HG03135 (cell line): ENCODE data around the gene PGPEP1.
"Not testable (repeated sequence)": the region's sequence is repeated elsewhere in the genome, so short reads cannot be mapped to it uniquely, and the experiment has no call there.

Experiments used
- ATAC-seq: cut with Tn5 transposase; IDR thresholded peaks from one replicate; pipeline ENCODE4 v1.9.1; 2021; ENCODE audit warnings: mild to moderate bottlenecking, moderate library complexity; ENCODE audit not compliant: unreplicated experiment

The PGPEP1 gene

DNA sequence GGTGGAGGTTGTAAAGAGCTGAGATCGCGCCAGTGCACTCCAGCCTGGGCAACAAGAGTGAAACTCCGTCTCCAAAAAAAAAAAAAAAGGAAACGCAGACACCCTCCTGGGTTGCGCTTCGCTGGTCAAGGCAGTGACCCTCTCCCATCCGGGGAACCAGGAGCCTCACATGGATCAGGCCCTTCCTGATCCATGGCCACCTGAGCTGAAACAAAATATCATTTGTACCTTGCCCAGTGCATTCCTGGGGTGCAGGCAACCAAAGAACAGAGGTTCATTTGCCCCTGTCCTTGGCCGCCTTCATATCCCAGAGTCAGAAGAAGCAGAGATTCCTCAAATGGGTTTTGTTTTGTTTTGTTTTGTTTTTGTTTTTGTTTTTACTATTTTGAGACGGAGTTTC lies 9.5 kb upstream of the PGPEP1 start:
- no peak for ATAC-seq

DNA sequence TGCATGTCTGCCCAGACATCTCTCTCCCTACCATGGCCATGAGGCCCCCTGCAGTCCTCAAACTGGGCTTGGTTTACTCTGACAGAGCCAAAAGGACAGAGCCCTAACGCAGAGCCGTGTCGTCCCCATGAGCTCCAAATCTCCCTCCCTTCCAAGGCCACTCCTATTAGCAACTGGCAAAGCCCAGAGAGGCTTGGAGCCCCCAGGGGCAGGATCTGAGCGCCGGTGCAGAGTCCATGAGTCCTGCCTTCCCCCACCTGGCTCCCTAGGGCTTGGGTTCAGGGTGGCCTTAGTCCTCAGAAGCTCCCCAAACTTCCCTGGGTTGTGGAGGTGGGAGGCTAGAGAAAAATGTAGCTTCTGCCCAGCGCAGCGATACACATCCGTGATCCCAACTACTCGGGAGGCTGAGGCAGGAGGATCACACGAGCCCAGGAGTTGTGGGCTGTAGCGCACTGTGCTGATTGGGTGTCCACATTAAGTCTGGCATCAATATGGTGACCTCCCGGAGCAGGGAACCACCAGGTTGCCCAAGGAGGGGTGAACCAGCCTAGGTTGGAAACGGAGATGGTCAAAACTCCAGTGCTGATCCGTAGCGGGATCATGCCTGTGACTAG lies 7.4 kb upstream of the PGPEP1 start:
- ATAC-seq: no peak

DNA sequence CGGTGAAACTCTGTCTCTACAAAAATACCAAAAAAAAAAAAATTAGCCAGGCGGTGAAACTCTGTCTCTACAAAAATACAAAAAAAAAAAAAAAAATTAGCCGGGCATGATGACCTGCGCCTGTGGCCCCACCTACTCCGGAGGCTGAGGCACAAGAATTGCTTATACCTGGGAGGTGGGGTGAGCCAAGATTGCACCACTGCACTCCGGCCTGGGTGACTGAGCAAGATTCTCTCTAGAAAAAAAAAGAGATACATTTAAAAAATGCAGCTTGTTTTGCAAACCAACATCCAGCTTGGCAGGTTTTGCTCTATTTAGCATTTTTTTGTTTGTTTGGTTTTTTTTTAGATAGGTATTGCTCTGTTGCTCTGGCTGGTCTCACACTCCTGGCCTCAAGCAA lies 6.7 kb upstream of the PGPEP1 start:
- no peak for ATAC-seq

DNA sequence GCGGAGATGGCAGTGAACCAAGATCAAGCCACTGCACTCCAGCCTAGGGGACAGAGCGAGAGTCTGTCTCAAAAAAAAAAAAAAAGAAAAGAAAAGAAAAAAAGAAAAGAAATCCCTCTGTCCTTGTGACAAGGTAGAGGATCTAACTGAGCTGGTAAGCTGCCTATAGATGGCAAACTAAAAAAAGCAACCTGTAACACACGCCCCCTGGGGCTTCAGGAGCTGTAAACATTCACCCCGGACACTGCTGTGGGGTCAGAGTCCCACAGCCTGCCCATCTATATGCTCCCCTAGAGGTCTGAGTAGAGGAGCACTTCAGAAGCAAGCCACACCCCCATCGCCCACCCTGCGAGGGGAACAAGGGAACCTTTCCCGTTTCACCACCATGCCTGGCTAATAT lies 4.3 kb upstream of the PGPEP1 start:
- ATAC-seq: no peak

DNA sequence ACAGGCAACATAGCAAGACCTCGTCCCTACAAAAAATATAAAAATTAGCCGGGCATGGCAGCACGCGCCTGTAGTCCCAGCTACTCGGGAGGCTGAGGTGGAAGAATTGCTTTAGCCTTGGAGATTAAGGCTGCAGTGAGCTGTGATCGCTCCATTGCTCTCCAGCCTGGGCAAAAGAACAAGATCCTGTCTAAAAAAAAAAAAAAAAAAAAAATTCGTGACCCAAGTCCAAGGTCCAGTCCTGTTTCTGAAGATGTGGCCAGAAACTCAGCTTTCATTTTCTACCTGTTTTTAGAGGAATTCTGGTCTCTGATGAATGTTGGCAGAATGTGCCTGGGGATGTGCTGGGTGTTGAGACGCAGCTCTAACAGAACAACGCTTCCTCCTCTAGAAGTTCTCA lies 1.9 kb upstream of the PGPEP1 start:
- ATAC-seq: no peak

- no peak for ATAC-seq
Observed at GRCh38 chr19:18339723-18340122, 675 bp upstream of the PGPEP1 start.

DNA sequence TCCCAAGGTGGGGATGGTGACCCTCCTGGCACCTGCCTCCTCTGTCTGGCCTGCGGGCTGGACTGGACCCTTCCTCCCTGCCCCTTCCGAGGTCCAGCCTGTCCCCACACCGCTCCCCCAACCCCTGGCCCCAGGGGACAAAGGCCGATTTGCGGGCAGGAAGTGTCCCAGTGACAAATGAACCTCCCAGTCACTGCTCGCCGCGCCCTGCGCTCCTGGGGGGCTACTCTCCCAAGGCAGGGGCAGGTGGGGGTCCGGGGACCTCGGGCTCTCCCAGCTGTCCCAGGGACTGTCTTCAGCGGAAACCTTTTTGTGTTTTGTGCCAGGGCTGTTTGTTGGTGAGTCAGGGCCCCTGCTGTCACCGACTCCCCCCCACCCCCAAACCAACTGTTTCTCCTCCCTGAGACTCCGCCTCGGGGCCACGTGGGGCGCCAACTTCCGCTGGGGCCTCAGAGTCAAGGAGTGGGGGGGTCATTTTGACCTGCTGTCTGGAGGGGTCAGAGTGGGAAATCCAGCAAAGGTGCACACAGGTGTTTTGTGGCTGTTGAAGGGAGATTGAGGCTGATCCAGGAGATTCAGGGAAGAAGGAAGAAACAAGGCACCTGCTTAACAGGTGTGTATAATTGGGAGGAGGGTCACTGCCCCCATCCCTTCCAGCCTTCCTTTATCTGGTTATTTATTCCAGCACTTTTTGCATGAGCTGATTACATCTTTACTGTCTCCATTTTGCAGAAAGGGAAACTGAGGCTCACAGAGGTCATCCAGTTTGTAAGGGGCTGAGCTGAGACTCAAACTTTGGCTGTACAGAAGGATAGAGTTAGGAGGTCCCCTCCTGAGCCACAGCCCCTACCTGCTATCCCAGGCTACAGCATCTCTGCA lies 831 bp downstream of the PGPEP1 start:
- ATAC-seq: peak; percentile 45

DNA sequence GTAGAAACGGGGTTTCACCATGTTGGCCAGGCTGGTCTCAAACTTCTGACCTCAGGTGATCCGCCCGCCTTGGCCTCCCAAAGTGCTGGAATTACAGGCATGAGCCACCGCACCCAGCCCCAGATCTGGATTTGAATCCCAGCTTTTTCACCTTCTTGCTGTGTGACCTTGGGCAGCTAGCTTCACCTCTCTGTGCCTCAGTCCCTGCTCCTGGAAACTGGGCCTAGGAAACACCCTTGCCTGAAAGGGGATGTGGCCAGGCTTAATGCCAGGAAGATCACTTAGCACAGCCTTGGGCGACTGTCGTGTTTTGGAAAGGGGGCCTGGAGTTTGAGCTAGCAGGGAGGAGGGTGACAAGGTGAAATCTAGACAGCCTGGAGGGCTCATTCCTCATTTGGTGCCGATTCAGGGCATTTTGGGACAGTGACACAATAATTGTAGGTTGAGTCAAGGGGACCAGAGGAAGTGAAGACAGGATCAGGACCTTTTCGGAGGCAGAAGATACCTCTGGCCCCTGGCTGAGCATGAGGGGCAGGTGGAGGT lies 1.8 kb downstream of the PGPEP1 start:
- ATAC-seq: no peak

DNA sequence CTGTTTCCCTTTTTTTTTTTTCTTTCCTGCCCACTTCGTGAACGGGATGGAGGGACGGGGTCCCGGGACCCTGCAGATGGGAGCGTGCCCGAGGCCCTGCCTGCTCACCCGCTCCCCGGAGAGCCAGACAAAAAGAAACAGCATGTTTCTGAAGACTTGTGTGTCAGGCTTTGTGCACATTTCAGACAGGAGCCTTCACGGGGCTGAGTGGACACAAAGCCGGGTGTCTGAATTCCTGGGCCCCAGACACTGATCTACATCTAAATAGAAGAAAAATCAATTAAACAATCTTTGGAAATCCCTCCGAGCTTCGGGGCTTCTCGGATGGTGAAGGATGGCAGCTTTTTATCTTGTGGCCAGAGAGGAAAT lies 4.2 kb downstream of the PGPEP1 start:
- ATAC-seq: no peak

DNA sequence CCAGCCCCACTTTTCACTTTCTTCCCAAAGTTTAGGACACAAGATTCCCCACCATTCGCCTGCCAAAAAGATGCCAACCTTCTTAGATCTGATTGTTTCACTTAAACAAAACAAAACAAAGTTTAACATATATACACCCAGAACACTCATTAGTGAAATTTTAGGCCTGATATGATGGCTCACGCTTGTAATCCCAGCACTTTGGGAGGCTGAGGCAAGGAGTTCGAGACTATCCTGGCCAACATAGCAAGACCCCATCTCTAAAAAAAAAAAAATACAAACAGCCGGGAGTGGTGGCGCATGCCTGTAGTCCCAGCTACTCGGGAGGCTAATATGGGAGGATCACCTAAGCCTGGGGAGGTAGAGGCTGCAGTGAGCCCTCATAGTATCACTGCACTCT lies 4.9 kb downstream of the PGPEP1 start:
- no peak for ATAC-seq

DNA sequence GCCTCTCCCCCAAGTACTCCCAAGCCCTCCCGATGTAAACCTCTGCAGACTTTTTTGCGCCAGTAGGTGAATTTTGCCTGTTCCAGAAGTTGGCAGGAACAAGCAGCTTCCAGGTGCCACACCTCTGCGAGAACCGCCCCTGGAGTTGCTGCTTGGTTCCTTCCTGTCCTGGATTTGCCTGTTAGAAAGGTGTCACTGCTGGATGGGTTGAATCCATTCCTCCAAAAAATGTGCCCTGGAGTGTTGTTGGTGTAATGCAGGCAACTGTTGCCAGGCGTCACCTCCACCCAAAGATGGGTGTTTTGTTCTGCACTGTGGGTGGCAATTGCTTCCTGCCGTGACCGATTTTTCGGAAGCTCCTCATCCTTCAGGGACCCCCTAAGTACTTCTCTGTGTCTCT lies 5.7 kb downstream of the PGPEP1 start:
- ATAC-seq: no peak

- ATAC-seq: no peak
Observed at GRCh38 chr19:18348171-18348570, 7.8 kb downstream of the PGPEP1 start.

DNA sequence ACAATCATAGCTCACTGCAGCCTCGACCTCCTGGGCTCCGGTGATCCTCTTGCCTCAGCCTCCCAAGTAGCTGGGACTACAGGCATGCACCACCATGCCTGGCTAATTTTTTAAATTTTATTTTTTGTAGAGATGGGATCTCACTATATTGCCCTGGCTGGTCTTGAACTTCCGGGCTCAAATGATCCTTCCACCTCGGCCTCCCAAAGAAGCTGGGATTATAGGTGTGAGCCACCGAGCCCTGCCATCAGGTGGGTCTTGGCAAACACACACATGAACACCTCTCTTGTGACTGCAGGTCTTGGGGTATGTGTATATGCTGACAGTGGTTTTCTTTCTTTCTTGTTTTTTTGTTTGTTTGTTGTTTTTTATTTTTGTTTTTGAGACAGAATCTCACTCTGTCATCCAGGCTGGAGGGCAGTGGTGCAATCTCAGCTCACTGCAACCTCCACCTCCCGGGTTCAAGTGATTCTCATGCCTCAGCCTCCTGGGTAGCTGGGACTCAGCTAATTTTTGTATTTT lies 8.5 kb downstream of the PGPEP1 start:
- ATAC-seq: not testable (repeated sequence)

GRCh38 chr19:18349524-18350128 lies 9.2 kb downstream of the PGPEP1 start:
- no peak for ATAC-seq

GRCh38 chr19:18350490-18350889 lies 10.1 kb downstream of the PGPEP1 start:
- ATAC-seq: no peak

GRCh38 chr19:18351544-18351943 lies 11.1 kb downstream of the PGPEP1 start:
- ATAC-seq: no peak

GRCh38 chr19:18353378-18354005 lies 13.1 kb downstream of the PGPEP1 start:
- ATAC-seq: no peak

DNA sequence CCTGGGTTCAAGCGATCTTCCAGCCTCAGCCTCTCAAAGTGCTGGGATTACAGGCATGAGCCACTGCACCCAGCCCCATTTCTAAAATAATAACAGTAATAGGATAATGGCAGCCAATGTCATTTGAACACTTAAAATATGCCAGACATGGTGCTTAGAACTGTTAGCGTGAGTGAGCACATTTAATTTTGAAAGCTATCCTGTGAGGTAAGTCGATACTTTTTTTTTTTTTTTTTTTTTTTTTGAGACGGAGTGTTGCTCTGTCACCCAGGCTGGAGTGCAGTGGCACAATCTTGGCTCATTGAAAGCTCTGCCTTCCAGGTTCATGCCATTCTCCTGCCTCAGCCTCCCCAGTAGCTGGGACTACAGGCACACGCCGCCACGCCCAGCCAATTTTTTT lies 14.3 kb downstream of the PGPEP1 start:
- not testable (repeated sequence) for ATAC-seq

GRCh38 chr19:18357041-18357440 lies 16.6 kb downstream of the PGPEP1 start:
- no peak for ATAC-seq

DNA sequence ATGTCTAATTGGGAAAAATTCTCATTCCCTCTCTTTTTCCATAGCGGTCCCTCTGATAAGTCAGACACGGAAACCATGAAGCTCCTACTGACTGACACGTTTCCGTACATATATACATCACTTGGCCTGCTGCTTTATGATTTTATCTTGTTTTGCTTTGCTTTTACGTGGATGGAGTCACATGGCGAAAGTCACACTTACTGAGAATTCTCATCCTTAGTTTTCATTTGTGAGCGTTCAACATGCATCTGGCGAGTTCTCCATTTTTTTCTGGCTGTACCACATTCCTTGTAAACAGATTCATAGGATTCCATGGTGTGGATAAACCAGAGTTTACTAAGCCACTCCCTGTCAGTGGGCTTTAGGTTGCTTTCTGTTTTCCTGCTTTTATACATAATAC lies 21.2 kb downstream of the PGPEP1 start:
- ATAC-seq: no peak

GRCh38 chr19:18362934-18363542 lies 22.6 kb downstream of the PGPEP1 start:
- ATAC-seq: no peak
